ENCODE measurements around the gene PTPRN2. TPM values are rescaled to one million over a fixed set of nuclear protein-coding genes. Genes with fewer than 3 reads are reported as not detected.

Gene PTPRN2
- total RNA-seq, 4 donors from 2014 or later: 14.9 to 34.3 (median 21.3) TPM

GRCh38 chr7:158620839-158621441, 33.3 kb upstream of the PTPRN2 start:
- H3K36me3 ChIP-seq: no peaks in the 10 kb centered on the region
- no peak overlapping the region for H3K4me3 ChIP-seq
- no peaks in the 10 kb centered on the region for H3K27me3 ChIP-seq
- no peaks in the 10 kb centered on the region for H3K9me3 ChIP-seq
- TF ChIP-seq, protein P1, sequence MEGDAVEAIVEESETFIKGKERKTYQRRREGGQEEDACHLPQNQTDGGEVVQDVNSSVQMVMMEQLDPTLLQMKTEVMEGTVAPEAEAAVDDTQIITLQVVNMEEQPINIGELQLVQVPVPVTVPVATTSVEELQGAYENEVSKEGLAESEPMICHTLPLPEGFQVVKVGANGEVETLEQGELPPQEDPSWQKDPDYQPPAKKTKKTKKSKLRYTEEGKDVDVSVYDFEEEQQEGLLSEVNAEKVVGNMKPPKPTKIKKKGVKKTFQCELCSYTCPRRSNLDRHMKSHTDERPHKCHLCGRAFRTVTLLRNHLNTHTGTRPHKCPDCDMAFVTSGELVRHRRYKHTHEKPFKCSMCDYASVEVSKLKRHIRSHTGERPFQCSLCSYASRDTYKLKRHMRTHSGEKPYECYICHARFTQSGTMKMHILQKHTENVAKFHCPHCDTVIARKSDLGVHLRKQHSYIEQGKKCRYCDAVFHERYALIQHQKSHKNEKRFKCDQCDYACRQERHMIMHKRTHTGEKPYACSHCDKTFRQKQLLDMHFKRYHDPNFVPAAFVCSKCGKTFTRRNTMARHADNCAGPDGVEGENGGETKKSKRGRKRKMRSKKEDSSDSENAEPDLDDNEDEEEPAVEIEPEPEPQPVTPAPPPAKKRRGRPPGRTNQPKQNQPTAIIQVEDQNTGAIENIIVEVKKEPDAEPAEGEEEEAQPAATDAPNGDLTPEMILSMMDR (IDR thresholded peaks at IDR 0.05): no peak
- no peak for TF ChIP-seq POLR2A (IDR thresholded peaks at IDR 0.05)
- no peak overlapping the region for H3K27ac ChIP-seq
- no peaks in the 10 kb centered on the region for H3K4me1 ChIP-seq
- DNase-seq: no peak

GRCh38 chr7:158620418-158620817, 32.8 kb upstream of the PTPRN2 start:
- TF ChIP-seq POLR2A (IDR thresholded peaks at IDR 0.05): no peak
- TF ChIP-seq, protein P1 (IDR thresholded peaks at IDR 0.05): no peak
- Histone ChIP-seq H3K4me1 (no peaks in the 10 kb centered on the region), H3K36me3 (no peaks in the 10 kb centered on the region), H3K27me3 (no peaks in the 10 kb centered on the region), H3K4me3 (no peak overlapping the region), H3K27ac (no peak overlapping the region), H3K9me3 (no peaks in the 10 kb centered on the region)
- DNase-seq: no peak

DNA sequence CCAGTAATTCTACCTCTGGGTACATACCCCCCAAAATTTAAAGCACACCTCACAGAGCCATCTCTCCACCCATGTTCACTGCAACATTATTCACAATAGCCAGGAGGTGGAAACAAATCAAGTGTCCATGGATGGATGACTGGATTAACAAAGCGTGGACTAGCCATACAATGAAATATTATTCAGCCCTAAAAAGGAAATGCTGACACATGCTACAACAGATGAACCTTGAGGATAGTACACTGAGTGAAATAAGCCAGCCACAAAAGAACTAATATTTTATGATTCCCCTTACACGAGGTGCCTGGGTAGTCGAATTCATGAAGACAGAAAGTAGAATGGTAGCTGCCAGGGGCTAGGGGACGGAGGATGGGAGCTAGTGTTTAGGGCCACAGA, 31.1 kb upstream of the PTPRN2 start:
- TF ChIP-seq POLR2A (IDR thresholded peaks at IDR 0.05): no peak
- TF ChIP-seq, protein P1 (IDR thresholded peaks at IDR 0.05): no peak
- Histone ChIP-seq H3K9me3 (no peaks in the 10 kb centered on the region), H3K4me1 (no peaks in the 10 kb centered on the region), H3K36me3 (no peaks in the 10 kb centered on the region), H3K27me3 (no peaks in the 10 kb centered on the region), H3K4me3 (no peak overlapping the region), H3K27ac (no peak overlapping the region)
- no peak for DNase-seq

DNA sequence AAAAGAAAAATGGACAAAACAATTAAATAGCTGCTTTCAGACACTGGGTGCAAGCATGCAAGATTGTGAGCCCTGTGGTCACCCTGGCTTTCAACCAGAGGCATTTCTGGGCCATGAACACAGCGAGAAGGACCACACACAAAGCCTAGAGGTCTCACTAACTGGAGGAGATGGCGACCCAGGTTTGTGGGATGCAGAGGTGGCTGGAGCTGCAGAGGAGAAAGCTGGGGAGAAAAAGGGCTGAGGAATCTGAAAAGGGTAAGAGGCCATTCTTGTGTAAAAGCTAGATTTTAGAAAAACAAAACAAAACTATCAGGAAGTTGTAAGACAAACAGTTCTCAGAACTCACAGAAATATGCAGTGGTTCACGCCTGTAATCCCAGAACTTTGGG, 30.1 kb upstream of the PTPRN2 start:
- H3K27me3 ChIP-seq: no peaks in the 10 kb centered on the region
- H3K36me3 ChIP-seq: no peaks in the 10 kb centered on the region
- no peak for TF ChIP-seq POLR2A (IDR thresholded peaks at IDR 0.05)
- TF ChIP-seq, protein P1 (IDR thresholded peaks at IDR 0.05): no peak
- H3K27ac ChIP-seq: no peak overlapping the region
- no peaks in the 10 kb centered on the region for H3K4me1 ChIP-seq
- no peaks in the 10 kb centered on the region for H3K9me3 ChIP-seq
- H3K4me3 ChIP-seq: no peak overlapping the region
- no peak for DNase-seq

GRCh38 chr7:158616050-158616449, 28.4 kb upstream of the PTPRN2 start:
- H3K27ac ChIP-seq: no peak overlapping the region
- H3K4me1 ChIP-seq: no peaks in the 10 kb centered on the region
- H3K27me3 ChIP-seq: no peaks in the 10 kb centered on the region
- DNase-seq: no peak
- no peak overlapping the region for H3K4me3 ChIP-seq
- TF ChIP-seq, protein P1 (IDR thresholded peaks at IDR 0.05): no peak
- no peak for TF ChIP-seq POLR2A (IDR thresholded peaks at IDR 0.05)
- no peaks in the 10 kb centered on the region for H3K36me3 ChIP-seq
- H3K9me3 ChIP-seq: no peaks in the 10 kb centered on the region

GRCh38 chr7:158614700-158615099, 27.1 kb upstream of the PTPRN2 start:
- Histone ChIP-seq H3K27me3 (no peaks in the 10 kb centered on the region), H3K4me1 (no peaks in the 10 kb centered on the region), H3K9me3 (no peaks in the 10 kb centered on the region), H3K4me3 (no peak overlapping the region), H3K27ac (no peak overlapping the region), H3K36me3 (no peaks in the 10 kb centered on the region)
- TF ChIP-seq POLR2A (IDR thresholded peaks at IDR 0.05): no peak
- TF ChIP-seq, protein P1 (IDR thresholded peaks at IDR 0.05): no peak
- DNase-seq: no peak
